Effector memory CD8-positive, alpha-beta T cell (primary cell): ENCODE results near the gene FN3K.
A peak's percentile ranks its signal among the peaks of the same experiment; 100 is the strongest.

Source experiments
- ATAC-seq: fragments of 150-1000 bp; cut with Tn5 transposase; replicated peaks from 2 replicates; pipeline ENCODE4 v1.10.0; 2021; ENCODE audit warnings: mild to moderate bottlenecking, moderate library complexity
- DNase-seq, 3 experiments: peaks; one replicate each; pipeline ENCODE4 v3.0.0; 2021
- H3K27ac Mint-ChIP-seq, 2 donors: one replicate each; pipeline ENCODE4 v1.8.0; 2022; ENCODE audit warnings: mild to moderate bottlenecking in 2 of 2, mixed read lengths in 2 of 2, moderate library complexity in 2 of 2
- H3K27me3 Mint-ChIP-seq, 2 donors: one replicate each; pipeline ENCODE4 v1.8.0; 2022; ENCODE audit warnings: mixed read lengths in 2 of 2
- H3K36me3 Mint-ChIP-seq: one replicate; pipeline ENCODE4 v1.8.0; 2022; ENCODE audit warnings: mild to moderate bottlenecking, moderate library complexity, mixed read lengths; ENCODE audit not compliant: insufficient read depth
- H3K4me1 Mint-ChIP-seq, 2 donors: one replicate each; pipeline ENCODE4 v1.8.0; 2022; ENCODE audit warnings: low read depth in 2 of 2, mixed read lengths in 2 of 2
- H3K4me3 Mint-ChIP-seq, 2 donors: one replicate each; pipeline ENCODE4 v1.8.0; 2022; ENCODE audit warnings: mild to moderate bottlenecking in 2 of 2, mixed read lengths in 2 of 2, moderate library complexity in 2 of 2
- H3K9me3 Mint-ChIP-seq, 2 donors: one replicate each; pipeline ENCODE4 v1.8.0; 2022; ENCODE audit warnings: mixed read lengths in 2 of 2

The FN3K gene

DNA sequence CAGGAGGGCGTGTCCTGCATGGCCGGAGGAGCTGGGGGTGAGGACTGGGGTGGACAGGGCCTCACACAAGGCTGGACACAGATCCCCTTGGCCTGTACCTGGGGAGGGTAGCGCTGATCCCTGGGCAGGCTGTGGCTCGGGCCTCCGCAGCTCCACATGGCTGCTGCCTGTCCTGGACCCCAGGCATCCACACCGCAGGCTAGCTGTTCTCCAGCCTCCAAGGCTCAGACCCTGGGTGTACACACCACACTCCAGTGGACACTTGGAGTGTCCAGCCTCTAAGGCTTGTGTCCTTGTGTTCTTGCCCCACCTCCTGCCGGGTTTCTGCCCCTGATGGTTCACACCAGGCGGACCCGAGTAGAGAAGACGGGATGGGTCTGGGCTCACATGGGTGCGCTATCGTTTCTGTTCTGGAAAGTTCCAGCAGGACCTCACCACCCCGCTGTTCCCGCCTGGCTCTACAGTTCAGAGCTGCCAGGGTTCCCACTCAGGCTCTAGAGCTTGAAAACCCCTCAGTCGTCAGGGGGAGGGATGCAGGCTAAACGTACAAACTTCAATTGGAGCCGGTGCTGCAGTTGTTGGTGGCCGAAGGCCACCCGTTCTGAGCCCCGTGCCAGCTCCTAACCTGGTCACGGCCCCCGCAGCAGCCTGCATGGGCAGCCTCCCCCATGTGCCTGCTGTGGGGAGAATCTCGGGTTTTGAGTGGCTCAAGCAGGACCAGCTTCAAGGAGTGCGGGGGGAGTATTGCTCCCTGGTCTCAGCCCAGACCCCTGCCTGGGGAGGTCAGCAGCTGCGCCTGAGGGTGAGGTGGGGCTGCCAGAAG lies 25.5 kb upstream of the FN3K start:
- DNase-seq (no peak), ATAC-seq (no peak)
- Mint-ChIP-seq H3K9me3 (no peaks in the 10 kb centered on the region), H3K4me1 (no peaks in the 10 kb centered on the region), H3K36me3 (no peaks in the 10 kb centered on the region), H3K27ac (no peak overlapping the region), H3K27me3 (no peaks in the 10 kb centered on the region), H3K4me3 (no peak overlapping the region)

DNA sequence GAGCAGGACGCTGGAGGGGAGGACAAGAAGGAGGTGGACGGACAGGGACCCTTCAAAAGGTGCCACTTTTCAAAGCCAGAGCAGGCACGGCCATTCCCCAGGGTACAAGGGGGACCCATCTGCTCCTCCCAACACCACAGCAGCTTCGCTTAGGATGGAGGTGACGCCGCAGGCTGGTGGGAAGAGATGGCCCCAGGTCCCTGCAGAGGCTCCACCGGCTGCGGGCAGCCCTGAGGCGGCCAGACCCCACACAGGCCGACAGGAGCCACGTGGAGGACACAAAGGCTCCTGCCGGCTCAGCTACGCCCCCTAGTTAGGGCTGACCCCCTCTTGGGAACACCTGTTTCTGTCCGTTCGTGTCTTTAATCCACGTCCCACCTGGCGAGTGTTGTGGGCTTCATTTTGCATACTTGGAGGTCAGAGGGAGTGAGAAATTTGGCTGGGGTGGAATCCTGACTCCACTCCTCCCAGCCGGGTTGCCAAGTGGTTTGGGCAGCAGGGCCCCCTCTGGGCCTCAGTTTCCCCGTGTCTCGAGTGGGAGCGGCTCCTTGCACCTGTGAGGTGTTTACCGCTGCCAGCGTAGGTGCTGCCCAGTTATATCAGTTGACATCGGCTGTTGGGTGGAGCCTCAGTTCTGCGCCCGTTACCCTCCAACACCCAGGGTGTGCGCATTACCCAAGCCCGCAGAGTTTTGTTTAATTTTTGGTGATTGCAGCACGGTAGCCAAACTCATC lies 24.7 kb upstream of the FN3K start:
- Mint-ChIP-seq H3K4me3 (no peak overlapping the region), H3K27me3 (no peaks in the 10 kb centered on the region)
- no peak for ATAC-seq

DNA sequence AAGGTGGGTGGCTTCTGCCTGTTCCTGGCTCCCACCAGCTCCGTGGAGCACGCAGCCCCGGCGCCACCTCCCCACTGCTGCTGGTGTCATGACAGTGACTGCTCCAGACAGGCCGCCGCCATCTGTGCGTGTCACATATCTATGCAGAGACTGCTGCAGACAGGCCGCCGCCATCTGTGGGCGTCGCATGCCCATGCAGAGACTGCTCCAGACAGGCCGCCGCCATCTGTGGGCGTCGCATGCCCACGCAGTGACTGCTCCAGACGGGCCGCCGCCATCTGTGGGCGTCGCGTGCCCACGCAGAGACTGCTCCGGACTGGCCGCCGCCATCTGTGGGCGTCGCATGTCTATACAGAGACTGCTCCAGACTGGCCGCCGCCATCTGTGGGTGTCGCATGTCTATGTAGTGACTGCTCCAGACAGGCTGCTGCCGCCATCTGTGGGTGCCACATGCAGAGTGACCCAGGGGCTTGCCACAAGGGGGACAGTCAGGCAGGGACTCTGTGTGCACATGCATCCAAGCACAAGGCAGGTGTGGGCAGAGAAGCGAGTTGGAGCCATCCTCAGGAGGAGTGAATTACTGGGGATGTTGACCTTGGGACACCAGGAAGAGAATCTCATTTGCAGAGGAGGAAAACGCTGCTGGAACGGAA lies 22.2 kb upstream of the FN3K start:
- DNase-seq (no peak), ATAC-seq (no peak)
- peak overlapping the region in 1 of 2 donors; percentile 27 for H3K4me3 Mint-ChIP-seq
- no peaks in the 10 kb centered on the region for H3K9me3 Mint-ChIP-seq
- no peak overlapping the region for H3K27ac Mint-ChIP-seq
- peaks cover 7% of the 10 kb centered on the region for H3K36me3 Mint-ChIP-seq
- peaks cover 14 to 15% of the 10 kb centered on the region in 2 donors for H3K4me1 Mint-ChIP-seq
- H3K27me3 Mint-ChIP-seq: no peaks in the 10 kb centered on the region

More for the DNA sequence above, 24.7 kb upstream of the FN3K start:
- Mint-ChIP-seq H3K36me3 (no peaks in the 10 kb centered on the region), H3K27ac (no peak overlapping the region), H3K9me3 (no peaks in the 10 kb centered on the region), H3K4me1 (no peaks in the 10 kb centered on the region)
- DNase-seq: no peak

DNA sequence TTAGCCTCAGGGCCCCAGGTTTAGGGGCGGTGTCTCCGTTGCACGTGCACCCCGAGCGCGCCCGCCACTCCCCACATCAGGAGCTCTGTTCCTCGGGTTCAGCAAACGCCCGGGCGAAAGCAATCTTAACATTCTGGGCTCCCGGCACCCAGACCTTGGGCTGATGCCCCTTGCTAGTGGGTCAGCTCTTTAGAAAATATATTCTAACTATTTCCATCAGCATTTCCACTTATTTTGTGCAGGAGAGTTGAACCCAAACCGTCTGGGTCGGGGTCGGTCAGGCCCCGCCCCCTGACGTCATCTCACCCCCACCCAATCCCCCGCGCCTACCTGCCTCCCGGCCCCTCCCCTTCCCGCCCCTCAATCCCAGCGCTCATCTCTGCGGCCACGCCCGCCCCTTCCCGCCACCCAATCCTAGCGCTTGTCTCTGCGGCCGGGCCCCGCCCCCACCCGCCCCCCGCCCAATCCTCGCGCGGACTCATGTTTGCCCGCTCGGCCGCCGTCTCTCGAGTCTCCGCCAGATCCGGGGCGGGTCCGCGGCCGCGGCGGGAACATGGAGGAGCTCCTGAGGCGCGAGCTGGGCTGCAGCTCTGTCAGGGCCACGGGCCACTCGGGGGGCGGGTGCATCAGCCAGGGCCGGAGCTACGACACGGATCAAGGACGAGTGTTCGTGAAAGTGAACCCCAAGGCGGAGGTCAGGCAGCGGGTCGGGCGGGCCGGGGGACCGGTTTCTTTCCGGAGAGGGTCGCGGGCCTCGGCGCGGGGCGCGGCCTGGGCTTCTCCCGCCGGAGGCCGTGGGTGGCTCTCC lies 19.0 kb upstream of the FN3K start, which contains the start of gene FN3KRP:
FN3KRP (plus strand) TSS at position 504 of the 808 bp plus-strand sequence; CDS start at position 554, 50 bp downstream.
- peaks cover 18% of the 10 kb centered on the region for H3K36me3 Mint-ChIP-seq
- peak within 1 kb of the TSS; percentile 79 to 89 for H3K27ac Mint-ChIP-seq
- ATAC-seq (peak; percentile 92), DNase-seq (peak; percentile 80 to 87 (median 83))
- no peaks in the 10 kb centered on the region for H3K9me3 Mint-ChIP-seq
- H3K27me3 Mint-ChIP-seq: no peaks in the 10 kb centered on the region
- peaks cover 14 to 15% of the 10 kb centered on the region in 2 donors for H3K4me1 Mint-ChIP-seq
- H3K4me3 Mint-ChIP-seq: peak within 1 kb of the TSS; percentile 89 to 94

DNA sequence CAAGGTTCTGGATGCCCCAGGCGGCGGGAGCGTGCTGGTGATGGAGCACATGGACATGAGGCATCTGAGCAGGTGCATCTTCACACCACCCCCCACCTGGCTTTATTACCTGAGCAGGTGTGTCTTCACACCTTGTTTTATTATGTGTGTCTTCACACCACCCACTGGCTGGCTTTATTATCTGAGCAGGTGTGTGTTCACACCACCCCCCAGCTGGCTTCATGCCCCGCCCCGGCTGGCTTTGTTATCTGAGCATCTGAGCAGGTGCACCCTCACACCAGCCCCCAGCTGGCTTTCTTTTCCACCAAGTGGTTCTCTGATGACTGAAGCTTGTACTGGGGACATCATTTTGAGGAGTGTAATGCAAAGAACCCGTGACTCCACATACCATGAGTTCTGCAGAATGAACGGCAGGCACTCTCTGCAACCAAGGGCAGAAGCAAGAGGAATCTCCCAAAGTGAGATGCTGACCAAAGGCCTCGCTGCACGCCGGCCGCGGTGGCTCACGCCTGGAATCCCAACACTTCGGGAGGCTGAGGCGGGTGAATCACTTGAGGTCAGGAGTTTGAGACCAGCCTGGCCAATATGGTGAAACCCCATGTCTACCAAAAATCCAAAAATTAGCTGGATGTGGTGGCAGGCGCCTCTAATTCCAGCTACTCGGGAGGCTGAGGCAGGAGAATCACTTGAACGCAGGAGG lies 16.3 kb upstream of the FN3K start:
- H3K4me3 Mint-ChIP-seq: no peak overlapping the region
- DNase-seq: no peak
- no peak overlapping the region for H3K27ac Mint-ChIP-seq

DNA sequence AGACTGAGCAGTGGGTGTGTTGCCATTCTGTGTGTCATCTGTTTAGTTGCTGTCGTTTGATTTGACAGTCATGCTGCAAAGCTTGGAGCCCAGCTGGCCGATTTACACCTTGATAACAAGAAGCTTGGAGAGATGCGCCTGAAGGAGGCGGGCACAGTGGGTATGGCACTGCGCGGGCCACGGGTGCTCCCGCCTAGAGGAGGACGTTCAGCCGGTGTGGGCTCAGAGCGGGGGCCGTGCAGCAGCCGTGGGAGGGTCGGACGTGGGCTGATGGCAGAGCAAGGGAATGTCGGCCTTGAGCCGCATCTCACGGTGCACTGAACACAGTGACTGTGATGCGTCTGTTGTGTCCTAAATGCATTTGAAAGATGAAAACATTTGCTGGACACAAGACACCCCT lies 15.2 kb upstream of the FN3K start:
- DNase-seq: no peak
- H3K27me3 Mint-ChIP-seq: no peaks in the 10 kb centered on the region

More for the DNA sequence above, 16.3 kb upstream of the FN3K start:
- peaks cover 15 to 16% of the 10 kb centered on the region in 2 donors for H3K4me1 Mint-ChIP-seq
- no peak for ATAC-seq
- peaks cover 18% of the 10 kb centered on the region for H3K36me3 Mint-ChIP-seq
- H3K27me3 Mint-ChIP-seq: no peaks in the 10 kb centered on the region
- H3K9me3 Mint-ChIP-seq: no peaks in the 10 kb centered on the region

DNA sequence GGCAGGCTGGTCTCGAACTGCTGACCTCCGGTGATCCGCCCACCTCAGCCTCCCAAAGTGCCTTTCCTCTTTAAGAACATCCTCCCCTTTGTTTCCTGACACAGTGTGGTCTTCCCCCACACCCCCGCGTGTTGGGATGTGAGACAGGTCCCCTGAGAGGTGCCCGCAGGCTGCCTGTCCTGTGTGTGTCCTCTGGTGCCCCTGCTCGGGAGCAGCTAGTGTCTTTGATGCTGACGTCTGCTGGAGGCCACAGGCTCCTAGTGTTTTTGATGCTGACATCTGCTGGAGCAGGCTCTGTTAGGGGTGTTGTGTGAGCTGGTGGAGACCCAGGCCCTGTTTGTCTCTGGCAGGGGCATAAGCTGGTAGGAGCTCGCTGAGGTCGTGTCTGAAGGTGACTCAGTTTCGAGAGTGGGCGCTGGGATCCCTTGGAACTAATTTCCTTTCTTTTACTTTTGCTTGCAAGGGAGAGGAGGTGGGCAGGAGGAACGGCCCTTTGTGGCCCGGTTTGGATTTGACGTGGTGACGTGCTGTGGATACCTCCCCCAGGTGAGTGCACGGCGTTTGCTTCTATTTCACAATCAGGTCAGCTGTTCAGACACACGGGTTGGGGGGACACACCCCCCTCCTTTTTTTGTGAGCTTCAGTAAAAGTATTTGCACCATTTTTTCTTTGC lies 12.9 kb upstream of the FN3K start:
- Mint-ChIP-seq H3K9me3 (no peaks in the 10 kb centered on the region), H3K27me3 (no peaks in the 10 kb centered on the region), H3K4me1 (peaks cover 7 to 8% of the 10 kb centered on the region in 2 donors), H3K36me3 (peaks cover 15% of the 10 kb centered on the region), H3K27ac (no peak overlapping the region), H3K4me3 (no peak overlapping the region)
- DNase-seq: no peak
- ATAC-seq: no peak

More for the DNA sequence above, 15.2 kb upstream of the FN3K start:
- Mint-ChIP-seq H3K36me3 (peaks cover 18% of the 10 kb centered on the region), H3K4me1 (peaks cover 15 to 16% of the 10 kb centered on the region in 2 donors), H3K27ac (no peak overlapping the region), H3K9me3 (no peaks in the 10 kb centered on the region), H3K4me3 (peak overlapping the region in 1 of 2 donors; percentile 3)
- ATAC-seq: no peak

DNA sequence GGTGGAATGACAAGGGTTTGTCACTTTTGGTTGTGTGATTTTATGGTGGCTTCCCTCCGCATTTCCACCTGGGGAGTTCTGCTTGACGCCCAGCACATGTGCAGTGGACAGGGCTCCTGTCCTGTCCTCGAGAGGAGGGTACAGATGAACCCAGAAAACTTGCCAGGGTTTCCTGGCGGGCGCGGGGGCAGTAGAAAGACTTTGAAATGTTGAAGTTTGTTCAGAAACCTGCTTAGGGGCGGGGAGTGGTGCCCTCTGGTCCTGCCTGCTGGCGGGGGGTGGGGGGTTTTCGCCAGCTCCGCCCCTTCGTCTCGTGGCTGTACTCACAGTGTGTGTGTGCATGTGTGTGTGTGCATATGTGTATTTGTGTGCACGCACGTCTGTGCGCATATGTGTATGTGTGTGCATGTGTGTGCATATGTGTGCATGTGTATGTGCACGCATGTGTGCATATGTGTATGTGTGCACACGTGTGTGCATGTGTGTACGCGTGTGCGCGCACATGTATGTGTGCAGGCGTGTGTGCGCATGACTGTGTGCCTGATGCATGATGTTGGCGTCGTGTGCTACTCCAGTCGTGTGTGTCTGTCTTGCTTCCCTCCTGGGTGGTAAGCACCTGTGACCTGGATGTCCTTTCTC lies 12.1 kb upstream of the FN3K start:
- no peak overlapping the region for H3K27ac Mint-ChIP-seq
- no peaks in the 10 kb centered on the region for H3K27me3 Mint-ChIP-seq
- H3K36me3 Mint-ChIP-seq: peaks cover 17% of the 10 kb centered on the region
- DNase-seq (no peak), ATAC-seq (no peak)
- H3K9me3 Mint-ChIP-seq: no peaks in the 10 kb centered on the region
- H3K4me3 Mint-ChIP-seq: no peak overlapping the region
- H3K4me1 Mint-ChIP-seq: peaks cover 0 to 2% of the 10 kb centered on the region in 2 donors

DNA sequence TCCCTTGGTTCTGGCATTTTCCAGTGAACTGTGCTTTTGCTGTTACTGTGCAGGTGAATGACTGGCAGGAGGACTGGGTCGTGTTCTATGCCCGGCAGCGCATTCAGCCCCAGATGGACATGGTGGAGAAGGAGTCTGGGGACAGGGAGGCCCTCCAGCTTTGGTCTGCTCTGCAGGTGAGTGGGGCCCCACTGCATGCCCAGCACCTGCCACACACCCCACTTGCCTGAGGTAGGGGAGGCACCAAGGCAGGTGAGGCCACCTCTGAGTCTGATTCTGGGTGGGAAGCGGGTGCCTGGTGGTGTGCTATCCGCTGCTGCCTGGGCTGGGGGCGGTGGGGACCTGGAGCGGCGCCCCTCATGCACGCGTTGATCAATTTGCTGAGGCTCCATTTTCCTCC lies 9.0 kb upstream of the FN3K start:
- H3K36me3 Mint-ChIP-seq: peaks cover 15% of the 10 kb centered on the region
- peaks cover 0 to 2% of the 10 kb centered on the region in 2 donors for H3K4me1 Mint-ChIP-seq
- H3K4me3 Mint-ChIP-seq: no peak overlapping the region
- no peak overlapping the region for H3K27ac Mint-ChIP-seq
- no peaks in the 10 kb centered on the region for H3K27me3 Mint-ChIP-seq
- no peaks in the 10 kb centered on the region for H3K9me3 Mint-ChIP-seq
- no peak for DNase-seq
- no peak for ATAC-seq

DNA sequence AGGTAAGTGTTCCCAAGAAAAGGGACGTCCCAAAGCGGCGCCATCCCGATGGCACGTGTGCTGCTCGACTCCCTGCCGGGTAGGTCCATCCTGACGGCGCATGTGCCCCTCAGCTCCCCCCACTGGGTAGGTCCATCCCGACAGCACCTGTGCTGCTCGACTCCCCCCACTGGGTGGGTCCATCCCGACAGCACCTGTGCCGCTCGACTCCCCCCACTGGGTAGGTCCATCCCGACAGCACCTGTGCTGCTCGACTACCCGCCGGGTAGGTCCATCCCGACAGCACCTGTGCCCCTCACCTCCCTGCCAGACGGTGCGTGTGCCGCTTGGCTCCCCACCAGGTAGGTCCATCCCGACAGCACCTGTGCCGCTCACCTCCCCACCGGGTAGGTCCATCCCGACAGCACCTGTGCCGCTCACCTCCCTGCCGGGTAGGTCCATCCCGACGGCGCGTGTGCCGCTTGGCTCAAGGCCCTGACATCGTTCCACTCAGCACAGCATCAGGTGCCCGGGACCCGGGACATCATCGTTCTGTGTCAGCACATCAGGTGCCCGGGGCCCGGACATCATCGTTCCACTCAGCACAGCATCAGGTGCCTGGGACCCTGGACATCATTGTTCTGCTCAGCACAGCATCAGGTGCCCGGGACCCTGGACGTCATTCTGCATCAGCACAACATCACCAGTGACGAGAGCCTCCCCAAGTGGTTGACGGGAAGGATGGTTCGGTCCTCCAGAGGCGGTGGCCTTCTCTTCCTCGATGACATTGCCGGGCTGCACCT lies 5.7 kb upstream of the FN3K start:
- Mint-ChIP-seq H3K27ac (no peak overlapping the region), H3K9me3 (peaks cover 3 to 8% of the 10 kb centered on the region in 2 donors), H3K4me1 (no peaks in the 10 kb centered on the region), H3K36me3 (peaks cover 15% of the 10 kb centered on the region), H3K4me3 (no peak overlapping the region), H3K27me3 (no peaks in the 10 kb centered on the region)
- ATAC-seq (no peak), DNase-seq (no peak)

DNA sequence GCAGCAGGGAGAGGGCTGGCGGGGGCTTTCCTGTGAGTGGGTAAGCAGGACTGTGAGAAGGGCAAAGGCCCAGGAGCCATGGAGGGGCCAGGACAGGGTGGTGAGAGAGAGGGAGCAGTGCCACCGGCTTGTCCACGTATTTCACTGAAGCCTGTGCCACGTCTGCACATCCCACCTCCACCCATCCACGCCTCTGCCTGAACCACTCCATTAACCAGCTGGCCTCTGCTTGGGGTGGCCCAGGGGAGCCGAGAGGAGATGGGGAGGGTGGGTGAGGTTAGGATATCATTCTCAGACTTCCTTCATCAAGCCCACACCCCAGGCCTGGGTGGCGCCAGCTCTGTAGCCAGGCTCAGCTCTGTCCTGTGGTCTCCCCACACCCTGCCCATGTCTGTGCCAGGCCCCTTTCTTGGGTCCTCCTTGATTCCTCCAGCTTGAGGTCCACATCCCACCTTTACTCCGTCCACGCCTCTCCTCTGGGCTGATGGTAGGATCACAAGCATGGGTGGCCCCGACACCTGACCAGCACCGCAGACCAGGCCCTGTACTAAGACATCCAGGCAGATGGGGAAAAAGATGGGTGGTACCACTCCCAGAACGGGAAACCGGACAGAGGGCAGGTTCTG lies 3.2 kb upstream of the FN3K start:
- peaks cover 2 to 4% of the 10 kb centered on the region in 2 donors for H3K4me1 Mint-ChIP-seq
- no peak overlapping the region for H3K4me3 Mint-ChIP-seq
- no peak for DNase-seq
- ATAC-seq: no peak
- peaks cover 3 to 8% of the 10 kb centered on the region in 2 donors for H3K9me3 Mint-ChIP-seq
- H3K27ac Mint-ChIP-seq: no peak overlapping the region
- peaks cover 10% of the 10 kb centered on the region for H3K36me3 Mint-ChIP-seq
- H3K27me3 Mint-ChIP-seq: no peaks in the 10 kb centered on the region
